A549 (cell line): Measurements from ENCODE around the gene SLC16A1. TPM values are rescaled to one million over a fixed set of nuclear protein-coding genes. Genes with fewer than 3 reads are reported as not detected.

Experiments
- ATAC-seq, 2 experiments: fragments of 200-7000 bp in 1 of 2; fragments of >200 bp in 1 of 2; cut with Nextera tagmentation in 1 of 2; cut with Tn5 transposase in 1 of 2; 3 replicates each; pipeline versions ENCODE4 v1.8.0 to v1.9.1; 2018 to 2020; ENCODE audit warnings: mild to moderate bottlenecking in 1 of 2, moderate library complexity in 1 of 2
- CTCF ChIA-PET: fragments of 300-600 bp; sonication (Branson Sonifier 250); formaldehyde crosslinking; extraction: SDS; loops from one replicate; lab custom pipeline; 2021; ENCODE audit warnings: antibody characterized with exemption, inconsistent platforms; lab: Yijun Ruan, JAX
- POLR2A ChIA-PET: fragments of 350-600 bp; formaldehyde crosslinking; extraction: SDS; loops from one replicate; lab custom pipeline; 2021; ENCODE audit warnings: antibody characterized with exemption, inconsistent platforms; lab: Yijun Ruan, JAX
- DNase-seq, 2 experiments: peaks; one replicate each; pipeline versions ENCODE4 v3.0.0 to v3.0.0-alpha.2; 2011 to 2016; ENCODE audit warnings: low read depth in 1 of 2, low spot score in 1 of 2
- FAIRE-seq: peaks from 2 replicates; lab custom pipeline; 2011; peaks lifted over from hg19 to GRCh38; lab: Jason Lieb, UNC
- H3K27ac ChIP-seq, 2 experiments: fragments of >200 bp; sonication (Bioruptor Twin); formaldehyde crosslinking; 3 replicates each; pipeline ENCODE4 v1.5.1; 2016 to 2017
- H3K4me1 ChIP-seq: fragments of >200 bp; sonication (Bioruptor Twin); formaldehyde crosslinking; 3 replicates; pipeline ENCODE4 v1.6.1; 2016
- H3K4me2 ChIP-seq: fragments of >200 bp; sonication (Bioruptor Twin); formaldehyde crosslinking; 3 replicates; pipeline ENCODE4 v1.6.1; 2016
- H3K4me3 ChIP-seq: fragments of >200 bp; sonication (Bioruptor Twin); formaldehyde crosslinking; 3 replicates; pipeline ENCODE4 v1.5.1; 2016
- H3K9me3 ChIP-seq: fragments of >200 bp; sonication (Bioruptor Twin); formaldehyde crosslinking; 3 replicates; pipeline ENCODE4 v1.6.1; 2016
- BHLHE40 ChIP-seq: IDR thresholded peaks from 2 replicates; pipeline ENCODE4 v1.6.1; 2012; ENCODE audit warnings: low read depth, low read length, inconsistent platforms
- EHMT2 ChIP-seq: fragments of 200-600 bp; sonication (generic); IDR thresholded peaks from 2 replicates; pipeline ENCODE4 v1.6.1; 2016; ENCODE audit warnings: antibody characterized with exemption, low read depth, mild to moderate bottlenecking, moderate library complexity
- ESRRA ChIP-seq: fragments of 150-350 bp; IDR thresholded peaks from 2 replicates; pipeline ENCODE4 v1.6.1; 2014; ENCODE audit warnings: mild to moderate bottlenecking, low read length, borderline replicate concordance
- FOSB ChIP-seq: fragments of 250-450 bp; sonication (Bioruptor Pico); IDR thresholded peaks from 2 replicates; pipeline ENCODE4 v1.5.0; 2020; ENCODE audit warnings: mild to moderate bottlenecking, moderate library complexity
- GATA3 ChIP-seq: IDR thresholded peaks from 2 replicates; pipeline ENCODE4 v1.6.1; 2012; ENCODE audit warnings: borderline replicate concordance
- HOXB13 ChIP-seq: fragments of 250-450 bp; sonication (Bioruptor Pico); IDR thresholded peaks from 2 replicates; pipeline ENCODE4 v1.5.0; 2020; ENCODE audit warnings: low read depth, mild to moderate bottlenecking, moderate library complexity
- HOXB5 ChIP-seq: fragments of 250-450 bp; sonication (Bioruptor Pico); IDR thresholded peaks from 2 replicates; pipeline ENCODE4 v1.5.0; 2020; ENCODE audit warnings: mild to moderate bottlenecking, moderate library complexity
- RAD21 ChIP-seq, 2 experiments: fragments of >200 bp in 1 of 2; sonication (Bioruptor Twin) in 1 of 2; formaldehyde crosslinking in 1 of 2; IDR thresholded peaks in 1 of 2; conservative IDR thresholded peaks in 1 of 2; 2 replicates in 1 of 2; 3 replicates in 1 of 2; pipeline ENCODE4 v1.6.1; 2012 to 2018; ENCODE audit warnings: inconsistent platforms in 1 of 2
- ZC3H11A ChIP-seq: fragments of 450-650 bp; IDR thresholded peaks from 2 replicates; pipeline ENCODE4 v1.6.1; 2014; ENCODE audit warnings: antibody characterized with exemption, mild to moderate bottlenecking
- whole genome bisulfite sequencing: methylation state at CpG from one replicate; pipeline ENCODE4 v1.1.6; 2017; ENCODE audit errors: missing lambda C conversion rate; 5-methylcytosine and 5-hydroxymethylcytosine counted together
- polyA plus RNA-seq, 4 experiments: library from polyadenylated mRNA; depleted of rRNA in 3 of 4; stranded (reverse); fragments of >200 nt; fragmentation: RNase III in 1 of 4; extraction: RNeasy Plus Mini Kit Qiagen cat#74134 plus additional on column Dnase treatment in 1 of 4; gene quantifications; 2 replicates in 3 of 4; 3 replicates in 1 of 4; pipeline ENCODE4 v1.2.3, GENCODE V29; 2011 to 2017
- TF ChIP-seq, protein P1 (sequence below): fragments of >200 bp; sonication (Bioruptor Twin); formaldehyde crosslinking; IDR thresholded peaks from 3 replicates; pipeline ENCODE4 v1.5.1; 2016
- TF ChIP-seq, protein P2 (sequence below): fragments of >200 bp; sonication (Bioruptor Twin); formaldehyde crosslinking; IDR thresholded peaks from 3 replicates; pipeline ENCODE4 v1.6.1; 2016
- TF ChIP-seq, protein P3 (sequence below): fragments of 150-350 bp; IDR thresholded peaks from 2 replicates; pipeline ENCODE4 v1.6.1; 2014; ENCODE audit warnings: low read depth, mild to moderate bottlenecking, low read length
- TF ChIP-seq, protein P4 (sequence below): fragments of 250-450 bp; sonication (Bioruptor Pico); IDR thresholded peaks from 2 replicates; pipeline ENCODE4 v1.5.0; 2021; ENCODE audit warnings: mild to moderate bottlenecking, moderate library complexity, borderline replicate concordance

Gene SLC16A1
- polyA plus RNA-seq, 2 of the 4 experiments (the other 2 are of a cell fraction) = 42.7 to 70.2 TPM

DNA sequence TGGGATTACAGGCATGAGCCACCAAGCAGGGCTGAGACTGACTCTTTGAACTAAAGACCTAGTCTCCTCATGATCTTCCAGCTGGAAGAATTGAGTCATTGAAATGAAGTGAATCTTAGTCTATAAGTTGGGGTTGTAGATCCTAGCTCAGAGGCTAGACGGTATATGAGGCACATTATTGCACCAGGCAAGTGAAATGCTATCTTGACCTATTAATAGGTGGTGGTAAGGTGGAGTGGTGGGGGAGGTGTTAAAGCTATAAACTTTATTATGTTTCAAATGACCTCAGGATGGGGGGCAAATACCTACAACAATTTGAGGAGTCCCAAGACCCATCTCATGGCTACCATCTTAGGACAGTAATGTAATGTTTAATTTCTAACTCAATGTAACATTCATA is 36.8 kb upstream of the SLC16A1 start:
- Histone ChIP-seq H3K27ac (no peak overlapping the region), H3K9me3 (no peaks in the 10 kb centered on the region), H3K4me2 (no peak overlapping the region), H3K4me1 (no peaks in the 10 kb centered on the region), H3K4me3 (no peak overlapping the region)
- ATAC-seq = no peak; a peak in 1 of 6 replicates
- WGBS = 92% methylated on average over 1 of the region's 1 CpG
- DNase-seq = no peak
- ChIA-PET POLR2A (interaction anchor here (1.0 kb wide), 1 partner anchor 36 kb away, joined by 4 read pairs; no protein-coding TSS in a partner anchor), CTCF (interaction anchor here (0.6 to 1.6 kb wide), 3 partner anchors 31 to 1867 kb away, joined by 3 read pairs; a partner anchor contains a TSS)
- no peak for FAIRE-seq
- TF ChIP-seq, protein P1, sequence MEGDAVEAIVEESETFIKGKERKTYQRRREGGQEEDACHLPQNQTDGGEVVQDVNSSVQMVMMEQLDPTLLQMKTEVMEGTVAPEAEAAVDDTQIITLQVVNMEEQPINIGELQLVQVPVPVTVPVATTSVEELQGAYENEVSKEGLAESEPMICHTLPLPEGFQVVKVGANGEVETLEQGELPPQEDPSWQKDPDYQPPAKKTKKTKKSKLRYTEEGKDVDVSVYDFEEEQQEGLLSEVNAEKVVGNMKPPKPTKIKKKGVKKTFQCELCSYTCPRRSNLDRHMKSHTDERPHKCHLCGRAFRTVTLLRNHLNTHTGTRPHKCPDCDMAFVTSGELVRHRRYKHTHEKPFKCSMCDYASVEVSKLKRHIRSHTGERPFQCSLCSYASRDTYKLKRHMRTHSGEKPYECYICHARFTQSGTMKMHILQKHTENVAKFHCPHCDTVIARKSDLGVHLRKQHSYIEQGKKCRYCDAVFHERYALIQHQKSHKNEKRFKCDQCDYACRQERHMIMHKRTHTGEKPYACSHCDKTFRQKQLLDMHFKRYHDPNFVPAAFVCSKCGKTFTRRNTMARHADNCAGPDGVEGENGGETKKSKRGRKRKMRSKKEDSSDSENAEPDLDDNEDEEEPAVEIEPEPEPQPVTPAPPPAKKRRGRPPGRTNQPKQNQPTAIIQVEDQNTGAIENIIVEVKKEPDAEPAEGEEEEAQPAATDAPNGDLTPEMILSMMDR = no peak
- TF ChIP-seq, protein P2, sequence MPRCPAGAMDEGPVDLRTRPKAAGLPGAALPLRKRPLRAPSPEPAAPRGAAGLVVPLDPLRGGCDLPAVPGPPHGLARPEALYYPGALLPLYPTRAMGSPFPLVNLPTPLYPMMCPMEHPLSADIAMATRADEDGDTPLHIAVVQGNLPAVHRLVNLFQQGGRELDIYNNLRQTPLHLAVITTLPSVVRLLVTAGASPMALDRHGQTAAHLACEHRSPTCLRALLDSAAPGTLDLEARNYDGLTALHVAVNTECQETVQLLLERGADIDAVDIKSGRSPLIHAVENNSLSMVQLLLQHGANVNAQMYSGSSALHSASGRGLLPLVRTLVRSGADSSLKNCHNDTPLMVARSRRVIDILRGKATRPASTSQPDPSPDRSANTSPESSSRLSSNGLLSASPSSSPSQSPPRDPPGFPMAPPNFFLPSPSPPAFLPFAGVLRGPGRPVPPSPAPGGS = no peak
- TF ChIP-seq, protein P3, sequence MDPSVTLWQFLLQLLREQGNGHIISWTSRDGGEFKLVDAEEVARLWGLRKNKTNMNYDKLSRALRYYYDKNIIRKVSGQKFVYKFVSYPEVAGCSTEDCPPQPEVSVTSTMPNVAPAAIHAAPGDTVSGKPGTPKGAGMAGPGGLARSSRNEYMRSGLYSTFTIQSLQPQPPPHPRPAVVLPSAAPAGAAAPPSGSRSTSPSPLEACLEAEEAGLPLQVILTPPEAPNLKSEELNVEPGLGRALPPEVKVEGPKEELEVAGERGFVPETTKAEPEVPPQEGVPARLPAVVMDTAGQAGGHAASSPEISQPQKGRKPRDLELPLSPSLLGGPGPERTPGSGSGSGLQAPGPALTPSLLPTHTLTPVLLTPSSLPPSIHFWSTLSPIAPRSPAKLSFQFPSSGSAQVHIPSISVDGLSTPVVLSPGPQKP = no peak
- TF ChIP-seq HOXB5 (CRISPR knock-in tag) (no peak), RAD21 (conservative IDR thresholded peaks at IDR 0.05 in 1 of 2, IDR thresholded peaks at IDR 0.05 in 1 of 2) (no peak), EHMT2 (no peak)
- TF ChIP-seq, all 56 proteins: peak for 0

GRCh38 chr1:112991402-112992120 is 35.6 kb upstream of the SLC16A1 start:
- ATAC-seq = no peak
- no peak for TF ChIP-seq HOXB13
- TF ChIP-seq ESRRA = no peak
- TF ChIP-seq, protein P2 = no peak
- TF ChIP-seq GATA3 = no peak
- TF ChIP-seq, protein P4, sequence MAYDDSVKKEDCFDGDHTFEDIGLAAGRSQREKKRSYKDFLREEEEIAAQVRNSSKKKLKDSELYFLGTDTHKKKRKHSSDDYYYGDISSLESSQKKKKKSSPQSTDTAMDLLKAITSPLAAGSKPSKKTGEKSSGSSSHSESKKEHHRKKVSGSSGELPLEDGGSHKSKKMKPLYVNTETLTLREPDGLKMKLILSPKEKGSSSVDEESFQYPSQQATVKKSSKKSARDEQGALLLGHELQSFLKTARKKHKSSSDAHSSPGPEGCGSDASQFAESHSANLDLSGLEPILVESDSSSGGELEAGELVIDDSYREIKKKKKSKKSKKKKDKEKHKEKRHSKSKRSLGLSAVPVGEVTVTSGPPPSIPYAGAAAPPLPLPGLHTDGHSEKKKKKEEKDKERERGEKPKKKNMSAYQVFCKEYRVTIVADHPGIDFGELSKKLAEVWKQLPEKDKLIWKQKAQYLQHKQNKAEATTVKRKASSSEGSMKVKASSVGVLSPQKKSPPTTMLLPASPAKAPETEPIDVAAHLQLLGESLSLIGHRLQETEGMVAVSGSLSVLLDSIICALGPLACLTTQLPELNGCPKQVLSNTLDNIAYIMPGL = no peak
- no peak for TF ChIP-seq FOSB (CRISPR knock-in tag)
- TF ChIP-seq BHLHE40 = no peak
- TF ChIP-seq, protein P1 = no peak
- TF ChIP-seq ZC3H11A = no peak
- TF ChIP-seq, all 56 proteins: peak for 0
- H3K4me2 ChIP-seq = no peak overlapping the region
- H3K4me3 ChIP-seq = no peak overlapping the region
- FAIRE-seq (no peak), DNase-seq (no peak)
- H3K4me1 ChIP-seq = no peaks in the 10 kb centered on the region
- H3K9me3 ChIP-seq = no peaks in the 10 kb centered on the region
- no peak overlapping the region for H3K27ac ChIP-seq
- ChIA-PET POLR2A (no interaction called here), CTCF (no interaction called here)
- WGBS = 96% methylated on average over 4 of the region's 4 CpGs
